Measurements from ENCODE around the gene SENP8. TPM values are rescaled to one million over a fixed set of nuclear protein-coding genes. Genes with fewer than 3 reads are reported as not detected.

Gene SENP8
- total and polyA plus RNA-seq, 4 donors: 0.67 to 1.0 (median 0.88) TPM

GRCh38 chr15:72183781-72184164 lies 65.6 kb downstream of the SENP8 start:
- H3K4me1 ChIP-seq (ENCODE audit: control insufficient read depth in 4 of 4, insufficient read depth in 4 of 4, low read length in 3 of 4): peaks cover 0 to 8% (median 5%) of the 10 kb centered on the region in 4 donors
- H3K27ac ChIP-seq (ENCODE audit: low read depth in 1 of 2, low read length in 2 of 2): no peak overlapping the region
- WGBS: 35% methylated on average over 12 of the region's 12 CpGs
- TF ChIP-seq GABPA (IDR thresholded peaks at IDR 0.05 in 1 of 2, conservative IDR thresholded peaks at IDR 0.05 in 1 of 2) (no peak), MAX (IDR thresholded peaks at IDR 0.05) (no peak), SP1 (IDR thresholded peaks at IDR 0.05) (no peak), JUND (IDR thresholded peaks at IDR 0.05) (no peak), HNF4G (IDR thresholded peaks at IDR 0.05) (no peak), RXRA (IDR thresholded peaks at IDR 0.05) (no peak), HNF4A (conservative IDR thresholded peaks at IDR 0.05) (no peak), NR2F2 (IDR thresholded peaks at IDR 0.05) (no peak), ATF3 (IDR thresholded peaks at IDR 0.05) (no peak), EGR1 (IDR thresholded peaks at IDR 0.05; ENCODE audit: low read depth in 2 of 2) (no peak), ZBTB33 (IDR thresholded peaks at IDR 0.05) (no peak), RAD21 (IDR thresholded peaks at IDR 0.05) (no peak), REST (IDR thresholded peaks at IDR 0.05) (no peak), YY1 (IDR thresholded peaks at IDR 0.05) (no peak), TAF1 (conservative IDR thresholded peaks at IDR 0.05) (no peak), FOXA2 (IDR thresholded peaks at IDR 0.05) (no peak), CTCF (IDR thresholded peaks at IDR 0.05; ENCODE audit: low read depth, low read length, missing input control) (no peak), FOXA1 (IDR thresholded peaks at IDR 0.05) (no peak)
- H3K9me3 ChIP-seq (ENCODE audit: control insufficient read depth in 4 of 4, low read length in 3 of 4): no peaks in the 10 kb centered on the region
- H3K4me3 ChIP-seq (ENCODE audit: low read depth in 1 of 3, low read length in 3 of 3): no peak overlapping the region
- H3K9ac ChIP-seq (ENCODE audit: low read depth in 1 of 2, low read length in 2 of 2): no peak overlapping the region
- DNase-seq (ENCODE audit: low spot score): no peak
- no peaks in the 10 kb centered on the region for H3K36me3 ChIP-seq (ENCODE audit: control insufficient read depth in 4 of 4, insufficient read depth in 3 of 4, low read depth in 1 of 4, low read length in 3 of 4)
- H3K27me3 ChIP-seq (ENCODE audit: control insufficient read depth in 4 of 4, insufficient read depth in 4 of 4, low read length in 3 of 4): peaks cover 0 to 9% (median 0%) of the 10 kb centered on the region in 4 donors
